ENCODE measurements around the gene CACNA1C.

- TF ChIP-seq, protein P1, sequence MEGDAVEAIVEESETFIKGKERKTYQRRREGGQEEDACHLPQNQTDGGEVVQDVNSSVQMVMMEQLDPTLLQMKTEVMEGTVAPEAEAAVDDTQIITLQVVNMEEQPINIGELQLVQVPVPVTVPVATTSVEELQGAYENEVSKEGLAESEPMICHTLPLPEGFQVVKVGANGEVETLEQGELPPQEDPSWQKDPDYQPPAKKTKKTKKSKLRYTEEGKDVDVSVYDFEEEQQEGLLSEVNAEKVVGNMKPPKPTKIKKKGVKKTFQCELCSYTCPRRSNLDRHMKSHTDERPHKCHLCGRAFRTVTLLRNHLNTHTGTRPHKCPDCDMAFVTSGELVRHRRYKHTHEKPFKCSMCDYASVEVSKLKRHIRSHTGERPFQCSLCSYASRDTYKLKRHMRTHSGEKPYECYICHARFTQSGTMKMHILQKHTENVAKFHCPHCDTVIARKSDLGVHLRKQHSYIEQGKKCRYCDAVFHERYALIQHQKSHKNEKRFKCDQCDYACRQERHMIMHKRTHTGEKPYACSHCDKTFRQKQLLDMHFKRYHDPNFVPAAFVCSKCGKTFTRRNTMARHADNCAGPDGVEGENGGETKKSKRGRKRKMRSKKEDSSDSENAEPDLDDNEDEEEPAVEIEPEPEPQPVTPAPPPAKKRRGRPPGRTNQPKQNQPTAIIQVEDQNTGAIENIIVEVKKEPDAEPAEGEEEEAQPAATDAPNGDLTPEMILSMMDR (IDR thresholded peaks at IDR 0.05): no peak
- no peak for TF ChIP-seq POLR2A (IDR thresholded peaks at IDR 0.05)
Observed at GRCh38 chr12:2076728-2077127, 23.9 kb downstream of the CACNA1C start.
